ENCODE results near the gene DRAP1.
A peak's percentile ranks its signal among the peaks of the same experiment; 100 is the strongest.

DRAP1 gene

DNA sequence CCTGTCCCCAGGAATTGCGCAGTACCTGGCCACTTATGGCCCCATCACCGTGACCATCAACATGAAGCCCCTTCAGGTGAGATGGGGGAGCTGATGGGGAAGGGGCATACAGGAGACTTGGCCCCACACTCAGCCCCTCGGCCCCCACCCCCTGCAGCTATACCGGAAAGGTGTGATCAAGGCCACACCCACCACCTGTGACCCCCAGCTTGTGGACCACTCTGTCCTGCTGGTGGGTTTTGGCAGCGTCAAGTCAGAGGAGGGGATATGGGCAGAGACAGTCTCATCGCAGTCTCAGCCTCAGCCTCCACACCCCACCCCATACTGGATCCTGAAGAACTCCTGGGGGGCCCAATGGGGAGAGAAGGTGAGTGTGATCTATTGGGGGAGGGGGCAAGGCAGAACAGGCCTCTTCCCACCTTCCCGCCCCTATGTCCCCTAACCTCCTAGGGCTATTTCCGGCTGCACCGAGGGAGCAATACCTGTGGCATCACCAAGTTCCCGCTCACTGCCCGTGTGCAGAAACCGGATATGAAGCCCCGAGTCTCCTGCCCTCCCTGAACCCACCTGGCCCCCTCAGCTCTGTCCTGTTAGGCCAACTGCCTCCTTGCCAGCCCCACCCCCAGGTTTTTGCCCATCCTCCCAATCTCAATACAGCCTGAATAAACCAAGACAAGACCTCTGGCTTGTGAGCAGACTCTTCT, 36.0 kb upstream of the DRAP1 start:
- TF ChIP-seq, protein P1, sequence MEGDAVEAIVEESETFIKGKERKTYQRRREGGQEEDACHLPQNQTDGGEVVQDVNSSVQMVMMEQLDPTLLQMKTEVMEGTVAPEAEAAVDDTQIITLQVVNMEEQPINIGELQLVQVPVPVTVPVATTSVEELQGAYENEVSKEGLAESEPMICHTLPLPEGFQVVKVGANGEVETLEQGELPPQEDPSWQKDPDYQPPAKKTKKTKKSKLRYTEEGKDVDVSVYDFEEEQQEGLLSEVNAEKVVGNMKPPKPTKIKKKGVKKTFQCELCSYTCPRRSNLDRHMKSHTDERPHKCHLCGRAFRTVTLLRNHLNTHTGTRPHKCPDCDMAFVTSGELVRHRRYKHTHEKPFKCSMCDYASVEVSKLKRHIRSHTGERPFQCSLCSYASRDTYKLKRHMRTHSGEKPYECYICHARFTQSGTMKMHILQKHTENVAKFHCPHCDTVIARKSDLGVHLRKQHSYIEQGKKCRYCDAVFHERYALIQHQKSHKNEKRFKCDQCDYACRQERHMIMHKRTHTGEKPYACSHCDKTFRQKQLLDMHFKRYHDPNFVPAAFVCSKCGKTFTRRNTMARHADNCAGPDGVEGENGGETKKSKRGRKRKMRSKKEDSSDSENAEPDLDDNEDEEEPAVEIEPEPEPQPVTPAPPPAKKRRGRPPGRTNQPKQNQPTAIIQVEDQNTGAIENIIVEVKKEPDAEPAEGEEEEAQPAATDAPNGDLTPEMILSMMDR (IDR thresholded peaks at IDR 0.05; ENCODE audit: insufficient read depth, missing control alignments): no peak
- FAIRE-seq: no peak

DNA sequence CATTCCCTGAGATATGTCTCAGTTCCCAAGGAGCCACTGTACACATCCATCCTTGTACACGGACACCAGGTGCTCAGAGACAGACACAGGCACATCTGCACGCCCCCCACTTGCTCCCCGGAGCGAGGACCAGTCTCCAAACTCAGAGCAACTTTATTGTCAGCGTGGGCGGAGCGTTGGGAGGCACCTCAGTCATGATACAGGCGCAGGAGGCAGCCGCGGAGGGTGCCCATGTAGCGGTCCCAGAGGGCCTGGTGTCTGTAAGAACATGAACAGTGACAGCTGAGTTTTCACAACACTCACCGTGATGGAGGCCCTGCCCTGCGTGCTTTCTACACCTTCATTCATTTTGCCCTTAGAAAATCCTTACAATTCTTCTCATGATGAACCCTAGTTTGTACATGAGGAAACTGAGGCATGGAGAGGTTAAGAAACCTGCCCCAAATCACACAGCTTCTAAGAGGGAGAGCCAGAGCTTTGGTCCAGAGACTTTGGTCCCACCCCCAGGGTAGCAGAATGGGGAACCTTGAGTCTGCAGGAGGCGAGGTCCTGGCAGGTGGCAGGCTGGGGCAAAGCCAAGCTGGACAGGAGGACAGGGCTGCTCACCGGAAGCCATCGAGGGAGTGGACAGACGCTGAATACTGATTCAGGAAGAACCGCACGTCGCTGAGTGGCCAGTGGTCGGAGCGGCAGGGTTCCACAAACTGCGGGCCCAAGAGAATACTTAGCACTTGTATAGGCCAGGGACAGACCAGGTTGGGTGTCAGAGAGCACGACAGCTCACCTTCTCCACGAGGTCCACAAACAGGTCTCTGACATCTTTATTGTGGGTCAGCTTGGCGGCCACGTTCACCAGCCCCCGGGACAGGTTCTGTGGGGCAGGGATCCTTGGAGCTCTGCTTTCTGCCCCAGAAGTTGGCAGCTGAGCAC, 35.2 kb upstream of the DRAP1 start:
- FAIRE-seq (no peak), DNase-seq (ENCODE audit: insufficient read length, low spot score) (no peak)
- TF ChIP-seq, protein P1 (IDR thresholded peaks at IDR 0.05; ENCODE audit: insufficient read depth, missing control alignments): no peak

More for the DNA sequence above, 36.0 kb upstream of the DRAP1 start:
- DNase-seq (ENCODE audit: insufficient read length, low spot score): no peak

DNA sequence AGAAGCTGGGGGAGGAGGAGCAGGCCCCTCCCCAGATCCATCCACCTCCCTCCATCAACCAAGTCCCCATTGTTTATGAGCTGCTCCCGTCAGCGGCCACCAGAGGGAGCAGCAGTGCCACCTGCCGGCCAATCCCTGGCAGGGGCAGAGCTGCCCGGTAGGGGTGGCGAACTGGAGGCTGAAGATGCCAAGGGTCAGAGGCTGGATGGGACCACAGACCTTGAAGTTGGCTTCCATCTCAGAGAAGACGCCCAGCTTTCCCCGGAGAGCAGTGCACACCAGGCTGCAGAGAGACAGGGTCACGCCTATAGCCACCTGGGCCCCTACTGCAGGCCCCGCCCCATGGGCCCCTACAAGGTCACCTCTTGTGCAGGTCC, 34.5 kb upstream of the DRAP1 start:
- FAIRE-seq: no peak
- TF ChIP-seq, protein P1 (IDR thresholded peaks at IDR 0.05; ENCODE audit: insufficient read depth, missing control alignments): peak; percentile 99
- DNase-seq (ENCODE audit: insufficient read length, low spot score): peak; percentile 93

DNA sequence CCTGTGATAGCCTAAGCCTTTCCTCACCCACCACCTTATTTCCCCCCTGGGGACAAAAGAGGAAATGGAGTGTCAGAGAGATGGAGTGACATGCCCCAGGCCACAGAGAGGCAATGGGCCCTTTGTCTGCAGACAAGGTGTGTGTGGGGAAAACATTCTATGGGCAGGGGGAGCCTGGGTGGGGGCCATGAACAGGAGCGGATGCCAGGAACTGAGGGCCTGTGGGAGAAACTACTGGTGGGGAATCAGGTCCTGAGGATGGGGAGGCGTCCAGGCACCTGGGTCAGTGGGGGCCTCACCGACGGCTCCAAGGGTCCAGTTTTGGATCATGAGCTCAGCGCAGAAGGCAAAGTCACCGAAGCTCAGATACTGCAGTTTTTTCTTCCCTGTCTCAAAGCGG, 34.0 kb upstream of the DRAP1 start:
- TF ChIP-seq, protein P1 (IDR thresholded peaks at IDR 0.05; ENCODE audit: insufficient read depth, missing control alignments): no peak
- DNase-seq (ENCODE audit: insufficient read length, low spot score) (no peak), FAIRE-seq (no peak)

DNA sequence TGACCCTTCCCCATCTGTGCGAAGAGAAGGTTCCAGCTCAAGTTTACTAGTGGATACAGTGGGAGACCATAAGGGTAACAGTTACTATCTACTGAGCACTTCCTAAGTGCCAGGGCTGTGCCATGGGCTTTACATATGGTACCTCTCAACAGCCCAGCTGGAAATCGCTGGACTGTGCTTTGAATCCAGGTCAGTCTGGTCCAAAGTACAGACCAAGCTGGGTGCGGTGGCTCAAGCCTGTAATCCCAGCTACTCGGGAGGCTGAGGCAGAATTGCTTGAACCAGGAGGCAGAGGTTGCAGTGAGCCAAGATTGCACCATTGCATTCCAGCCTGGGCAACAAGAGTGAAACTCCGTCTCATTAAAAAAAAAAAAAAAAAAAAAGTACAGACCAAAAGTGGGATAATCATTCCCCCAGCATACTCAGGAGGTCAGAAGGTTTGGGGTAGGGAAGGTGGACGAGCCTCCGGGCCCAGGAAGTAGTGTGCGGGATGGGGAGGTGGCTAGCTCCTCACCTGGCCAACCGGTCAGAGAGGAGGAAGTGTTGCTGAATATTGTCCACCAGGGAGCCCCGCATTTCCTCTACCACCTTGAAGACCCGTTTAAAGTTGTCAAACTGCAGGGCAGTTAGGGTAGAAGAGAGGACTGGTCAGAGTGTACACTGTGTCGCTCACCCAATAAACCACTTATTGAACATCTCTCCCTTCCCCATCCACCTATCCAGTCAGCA, 33.3 kb upstream of the DRAP1 start:
- no peak for FAIRE-seq
- no peak for DNase-seq (ENCODE audit: insufficient read length, low spot score)
- TF ChIP-seq, protein P1 (IDR thresholded peaks at IDR 0.05; ENCODE audit: insufficient read depth, missing control alignments): no peak

DNA sequence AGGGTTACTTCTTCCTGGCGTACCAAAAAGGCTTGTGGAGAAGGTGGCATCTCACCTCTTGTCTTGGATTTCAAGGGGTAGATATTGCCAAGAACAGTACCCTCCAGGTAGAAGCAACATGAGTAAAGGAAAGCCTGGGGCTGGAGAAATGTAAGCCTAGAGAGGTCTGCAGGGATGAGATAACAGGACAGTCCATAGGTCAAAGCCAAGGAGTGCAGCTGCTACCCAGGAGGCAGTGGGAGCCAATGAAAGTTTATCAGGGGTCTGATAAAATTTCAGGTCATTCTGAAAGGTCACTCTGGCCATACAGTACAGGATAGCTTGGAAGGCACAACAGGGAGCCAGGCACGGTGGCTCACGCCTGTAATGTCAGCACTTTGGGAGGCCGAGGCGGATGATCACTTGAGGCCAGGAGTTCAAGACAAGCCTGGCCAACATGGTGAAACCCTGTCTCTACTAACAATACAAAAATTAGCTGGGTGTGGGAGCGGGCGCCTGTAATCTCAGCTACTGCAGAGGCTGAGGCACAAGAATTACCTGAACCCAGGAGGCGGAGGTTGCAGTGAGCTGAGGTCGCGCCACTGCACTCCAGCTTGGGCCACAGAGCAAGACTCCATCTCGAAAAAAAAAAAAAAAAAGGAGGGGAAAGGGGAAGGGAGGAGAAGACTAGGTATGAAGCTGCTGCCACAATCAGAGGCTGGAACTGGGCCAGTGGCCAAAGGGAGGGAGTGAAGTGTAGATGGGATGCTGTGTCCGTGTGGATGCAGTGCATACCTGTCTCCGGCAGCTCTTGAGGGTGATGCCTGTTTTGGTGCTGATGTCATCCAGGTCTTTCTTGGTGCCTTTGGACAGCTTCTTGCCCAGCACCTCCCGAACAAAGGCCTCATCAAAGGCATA, 32.2 kb upstream of the DRAP1 start:
- TF ChIP-seq, protein P1 (IDR thresholded peaks at IDR 0.05; ENCODE audit: insufficient read depth, missing control alignments): no peak
- no peak for DNase-seq (ENCODE audit: insufficient read length, low spot score)
- no peak for FAIRE-seq
